ENCODE measurements around the gene EYA2. TPM values are rescaled to one million over a fixed set of nuclear protein-coding genes. Genes with fewer than 3 reads are reported as not detected.

EYA2 gene
- total RNA-seq (not detected in 2 replicates), polyA plus RNA-seq (not detected in 2 replicates), polyA minus RNA-seq (not detected in 2 replicates), Bru-seq, nascent RNA (not detected), BruChase-seq, experiment 1, labeled RNA remaining after a 6-hour chase (not detected), BruChase-seq, experiment 2, labeled RNA remaining after a 2-hour chase (not detected)
- not detected in 2 replicates for polyA plus RNA-seq (2011; cell fraction: cytosol; rRNA removed)
- polyA plus RNA-seq (2011; cell fraction: nucleus; rRNA removed): not detected in 2 replicates
- not detected in 2 replicates for polyA plus RNA-seq (2012)
- not detected for polyA minus RNA-seq (2011; cell fraction: cytosol; rRNA and poly(A)+ RNA removed)
- polyA minus RNA-seq (2011; cell fraction: nucleus; rRNA and poly(A)+ RNA removed): not detected in 2 replicates
- long read RNA-seq: 0 reads

- CTCF ChIA-PET: no interaction called here
- H3K27me3 ChIP-seq (ENCODE audit: control insufficient read depth in 2 of 2, insufficient read depth in 2 of 2, low read length in 2 of 2): peaks cover 29 to 42% of the 10 kb centered on the region in 2 experiments
- H3K36me3 ChIP-seq (ENCODE audit: control insufficient read depth in 2 of 2, extremely low read depth in 1 of 2, insufficient read depth in 2 of 2, low read length in 2 of 2): no peaks in the 10 kb centered on the region
- no peak within 1 kb of the TSS for H3K27ac ChIP-seq (ENCODE audit: insufficient read depth, low read depth, low read length)
- no TSS peak for BruUV-seq (replicated peaks)
- H3K9ac ChIP-seq (replicated peaks; ENCODE audit: extremely low read depth, insufficient read depth, low read length): no peak within 1 kb of the TSS
- H3K4me2 ChIP-seq (ENCODE audit: insufficient read depth, low read length): no peak within 1 kb of the TSS
- no peak within 1 kb of the TSS for H3K4me3 ChIP-seq (replicated peaks in 1 of 3; ENCODE audit: insufficient read depth in 1 of 3, low read depth in 1 of 3, low read length in 3 of 3)
- no peak for TF ChIP-seq MYC (IDR thresholded peaks at IDR 0.05; ENCODE audit: low read depth, low read length)
- TF ChIP-seq EZH2 (IDR thresholded peaks at IDR 0.05; ENCODE audit: borderline replicate concordance, low read depth, low read length, severe bottlenecking): no peak
- TF ChIP-seq MAX (IDR thresholded peaks at IDR 0.05; ENCODE audit: insufficient read depth, insufficient read length): no peak
- no peak for TF ChIP-seq JUN (IDR thresholded peaks at IDR 0.05; ENCODE audit: borderline replicate concordance, insufficient read depth, insufficient read length, low read depth)
- no peak for TF ChIP-seq POLR2AphosphoS5 (IDR thresholded peaks at IDR 0.05; ENCODE audit: insufficient read depth, low read depth, low read length)
- TF ChIP-seq CTCF (IDR thresholded peaks at IDR 0.05; ENCODE audit: extremely low read depth in 1 of 2, insufficient read depth in 1 of 2, low read depth in 1 of 2, low read length in 2 of 2): no peak
- no peak for TF ChIP-seq POLR2A (IDR thresholded peaks at IDR 0.05; ENCODE audit: low read depth, low read length)
- TF ChIP-seq FOS (IDR thresholded peaks at IDR 0.05; ENCODE audit: borderline replicate concordance, insufficient read depth, low read length): no peak
- FAIRE-seq (no peak), DNase-seq (ENCODE audit: low read depth, low spot score) (no peak)
- H3K9me3 ChIP-seq (replicated peaks; ENCODE audit: control insufficient read depth, insufficient read depth, low read length): no peaks in the 10 kb centered on the region
- no peaks in the 10 kb centered on the region for H3K9me1 ChIP-seq (replicated peaks; ENCODE audit: control insufficient read depth, extremely low read depth, insufficient read depth, low read length)
- H3K4me1 ChIP-seq (ENCODE audit: control insufficient read depth, extremely low read depth, insufficient read depth, low read length): no peaks in the 10 kb centered on the region
- H3K79me2 ChIP-seq (ENCODE audit: control insufficient read depth, insufficient read depth, low read length): no peaks in the 10 kb centered on the region
- H4K20me1 ChIP-seq (replicated peaks; ENCODE audit: control insufficient read depth, extremely low read depth, insufficient read depth, low read length): no peaks in the 10 kb centered on the region
- dilution Hi-C loops (cut with MboI; ENCODE audit: extremely low pct_ligation_motif_present, low sequenced_read_pairs): no loop called here
- POLR2A ChIA-PET: no interaction called here
- intact Hi-C loops (cut with micrococcal nuclease): no loop called here
- no peak within 1 kb of the TSS for H2AFZ ChIP-seq (ENCODE audit: low read depth, low read length)
Observed at GRCh38 chr20:46894579-46894958, at the start of gene EYA2. Gene EYA2, plus strand, starts transcription at chr20:46894843. Its CDS starts 95,168 bp downstream, at chr20:46990011.

Measured in endothelial cell of umbilical vein (primary cell).